ENCODE measurements around the gene ATOX1. TPM values are rescaled to one million over a fixed set of nuclear protein-coding genes. Genes with fewer than 3 reads are reported as not detected.

Gene ATOX1
- total RNA-seq, 2 donors from 2014 or later, result 32.9 to 36.8 TPM

GRCh38 chr5:151781201-151781600 is 22.8 kb upstream of the ATOX1 start:
- no peaks in the 10 kb centered on the region for H3K36me3 ChIP-seq
- no peak for ATAC-seq (ENCODE audit: insufficient number of reproducible peaks, low FRiP score, low read depth)
- H3K27ac ChIP-seq, result no peak overlapping the region
- no peak overlapping the region for H3K4me3 ChIP-seq
- no peaks in the 10 kb centered on the region for H3K27me3 ChIP-seq (replicated peaks; ENCODE audit: insufficient read depth)
- DNase-seq (ENCODE audit: low spot score), result no peak
- peaks cover 43 to 84% of the 10 kb centered on the region in 2 donors for H3K4me1 ChIP-seq (ENCODE audit: control insufficient read depth in 1 of 2, low read depth in 2 of 2)
- TF ChIP-seq CTCF (IDR thresholded peaks at IDR 0.05), result no peak
- H3K9me3 ChIP-seq, result no peaks in the 10 kb centered on the region

- Histone ChIP-seq H3K27me3 (replicated peaks; ENCODE audit: insufficient read depth) (no peaks in the 10 kb centered on the region), H3K9me3 (no peaks in the 10 kb centered on the region), H3K27ac (no peak overlapping the region), H3K36me3 (no peaks in the 10 kb centered on the region), H3K4me1 (ENCODE audit: control insufficient read depth in 1 of 2, low read depth in 2 of 2) (peaks cover 50 to 84% of the 10 kb centered on the region in 2 donors), H3K4me3 (no peak overlapping the region)
- TF ChIP-seq CTCF (IDR thresholded peaks at IDR 0.05), result no peak
- no peak for DNase-seq (ENCODE audit: low spot score)
- no peak for ATAC-seq (ENCODE audit: insufficient number of reproducible peaks, low FRiP score, low read depth)
Observed at GRCh38 chr5:151780348-151780747, 21.9 kb upstream of the ATOX1 start.

- no peak for TF ChIP-seq CTCF (IDR thresholded peaks at IDR 0.05)
- no peak overlapping the region for H3K27ac ChIP-seq
- H3K36me3 ChIP-seq, result no peaks in the 10 kb centered on the region
- ATAC-seq (ENCODE audit: insufficient number of reproducible peaks, low FRiP score, low read depth) (no peak), DNase-seq (ENCODE audit: low spot score) (no peak)
- H3K9me3 ChIP-seq, result no peaks in the 10 kb centered on the region
- no peaks in the 10 kb centered on the region for H3K27me3 ChIP-seq (replicated peaks; ENCODE audit: insufficient read depth)
- peaks cover 53 to 84% of the 10 kb centered on the region in 2 donors for H3K4me1 ChIP-seq (ENCODE audit: control insufficient read depth in 1 of 2, low read depth in 2 of 2)
- no peak overlapping the region for H3K4me3 ChIP-seq
Observed at GRCh38 chr5:151779531-151780125, 21.2 kb upstream of the ATOX1 start.

GRCh38 chr5:151775025-151775606 is 16.7 kb upstream of the ATOX1 start:
- no peak for TF ChIP-seq CTCF (IDR thresholded peaks at IDR 0.05)
- H3K27me3 ChIP-seq (replicated peaks; ENCODE audit: insufficient read depth), result no peaks in the 10 kb centered on the region
- DNase-seq (ENCODE audit: low spot score) (no peak), ATAC-seq (ENCODE audit: insufficient number of reproducible peaks, low FRiP score, low read depth) (no peak)
- no peak overlapping the region for H3K4me3 ChIP-seq
- peaks cover 38 to 66% of the 10 kb centered on the region in 2 donors for H3K4me1 ChIP-seq (ENCODE audit: control insufficient read depth in 1 of 2, low read depth in 2 of 2)
- H3K36me3 ChIP-seq, result no peaks in the 10 kb centered on the region
- H3K27ac ChIP-seq, result no peak overlapping the region
- H3K9me3 ChIP-seq, result no peaks in the 10 kb centered on the region

- no peaks in the 10 kb centered on the region for H3K27me3 ChIP-seq (replicated peaks; ENCODE audit: insufficient read depth)
- no peaks in the 10 kb centered on the region for H3K36me3 ChIP-seq
- H3K4me1 ChIP-seq (ENCODE audit: control insufficient read depth in 1 of 2, low read depth in 2 of 2), result peaks cover 38 to 59% of the 10 kb centered on the region in 2 donors
- no peaks in the 10 kb centered on the region for H3K9me3 ChIP-seq
- no peak for DNase-seq (ENCODE audit: low spot score)
- TF ChIP-seq CTCF (IDR thresholded peaks at IDR 0.05), result no peak
- H3K4me3 ChIP-seq, result peak overlapping the region; percentile 95
- peak overlapping the region; percentile 89 to 92 for H3K27ac ChIP-seq
- ATAC-seq (ENCODE audit: insufficient number of reproducible peaks, low FRiP score, low read depth), result no peak
Observed at GRCh38 chr5:151773951-151774350, 15.5 kb upstream of the ATOX1 start.
